Neuronal stem cell (in vitro differentiated cells): ENCODE measurements around the gene PCDHGB1.
A peak's percentile ranks its signal among the peaks of the same experiment; 100 is the strongest.

Experiments used
- DNase-seq: peaks from one replicate; pipeline ENCODE4 v3.0.0-alpha.2; 2013; ENCODE audit warnings: low spot score
- H2AFZ ChIP-seq: one replicate; pipeline ENCODE4 v1.6.1; 2013; ENCODE audit warnings: mild to moderate bottlenecking, low read length, inconsistent platforms
- H2AK5ac ChIP-seq: 2 replicates; pipeline ENCODE4 v1.6.1; 2013; ENCODE audit warnings: low read depth, mild to moderate bottlenecking, inconsistent platforms, low read length, moderate library complexity, mixed read lengths
- H2BK120ac ChIP-seq: 2 replicates; pipeline ENCODE4 v1.6.1; 2013; ENCODE audit warnings: low read depth, mild to moderate bottlenecking, inconsistent platforms, low read length, moderate library complexity, mixed read lengths
- H2BK12ac ChIP-seq: one replicate; pipeline ENCODE4 v1.6.1; 2013; ENCODE audit warnings: low read length, inconsistent platforms
- H2BK15ac ChIP-seq: 2 replicates; pipeline ENCODE4 v1.6.1; 2013; ENCODE audit warnings: mild to moderate bottlenecking, low read length, inconsistent platforms, mixed read lengths
- H2BK5ac ChIP-seq: one replicate; pipeline ENCODE4 v1.6.1; 2013; ENCODE audit warnings: inconsistent platforms, mild to moderate bottlenecking, low read length, moderate library complexity
- H3K14ac ChIP-seq: one replicate; pipeline ENCODE4 v1.6.1; 2013; ENCODE audit warnings: low read length, inconsistent platforms
- H3K18ac ChIP-seq: 2 replicates; pipeline ENCODE4 v1.6.1; 2013; ENCODE audit warnings: low read length, inconsistent platforms
- H3K23ac ChIP-seq: 2 replicates; pipeline ENCODE4 v1.6.1; 2013; ENCODE audit warnings: low read depth, mild to moderate bottlenecking, mixed read lengths, low read length, inconsistent platforms; ENCODE audit not compliant: poor library complexity
- H3K27ac ChIP-seq: replicated peaks from 3 replicates; pipeline ENCODE4 v1.5.1; 2013; ENCODE audit warnings: low read length, inconsistent platforms
- H3K27me3 ChIP-seq, 3 experiments: 2 replicates each; pipeline ENCODE4 v1.6.1; 2013; ENCODE audit warnings: low read length in 3 of 3, mild to moderate bottlenecking in 2 of 3, inconsistent platforms in 1 of 3, low read depth in 1 of 3, mixed read lengths in 1 of 3, moderate library complexity in 1 of 3; ENCODE audit not compliant: control insufficient read depth in 3 of 3, insufficient read depth in 3 of 3
- H3K36me3 ChIP-seq, 2 donors: replicated peaks in 1 of 2; 2 replicates each; pipeline ENCODE4 v1.6.1; 2013; ENCODE audit warnings: low read length in 2 of 2; ENCODE audit not compliant: control insufficient read depth in 2 of 2, insufficient read depth in 2 of 2
- H3K4ac ChIP-seq: 2 replicates; pipeline ENCODE4 v1.6.1; 2013; ENCODE audit warnings: inconsistent platforms, mild to moderate bottlenecking, low read length, moderate library complexity
- H3K4me1 ChIP-seq, 2 donors: 1 replicate in 1 of 2; 2 replicates in 1 of 2; pipeline ENCODE4 v1.6.1; 2013; ENCODE audit warnings: low read length in 2 of 2, low read depth in 1 of 2; ENCODE audit not compliant: control insufficient read depth in 2 of 2, insufficient read depth in 1 of 2
- H3K4me2 ChIP-seq: one replicate; pipeline ENCODE4 v1.6.1; 2013; ENCODE audit warnings: mild to moderate bottlenecking, low read length, inconsistent platforms; ENCODE audit not compliant: insufficient read depth, poor library complexity, severe bottlenecking
- H3K4me3 ChIP-seq, 2 donors: 2 replicates each; pipeline ENCODE4 v1.5.1; 2013; ENCODE audit warnings: low read length in 2 of 2, mild to moderate bottlenecking in 2 of 2, inconsistent platforms in 1 of 2, moderate library complexity in 1 of 2
- H3K79me1 ChIP-seq: one replicate; pipeline ENCODE4 v1.6.1; 2013; ENCODE audit warnings: low read depth, mild to moderate bottlenecking, inconsistent platforms, low read length, moderate library complexity
- H3K9ac ChIP-seq: one replicate; pipeline ENCODE4 v1.6.1; 2013; ENCODE audit warnings: mild to moderate bottlenecking, low read depth, low read length, inconsistent platforms; ENCODE audit not compliant: poor library complexity
- H3K9me3 ChIP-seq, 2 donors: replicated peaks in 1 of 2; 2 replicates each; pipeline versions ENCODE3 to v1.6.1; 2013; ENCODE audit warnings: low read length in 2 of 2, mild to moderate bottlenecking in 2 of 2, inconsistent platforms in 1 of 2, low read depth in 1 of 2, mixed read lengths in 1 of 2, moderate library complexity in 1 of 2; ENCODE audit not compliant: control insufficient read depth in 2 of 2, insufficient read depth in 1 of 2
- H4K8ac ChIP-seq: one replicate; pipeline ENCODE4 v1.6.1; 2013; ENCODE audit warnings: low read depth, mild to moderate bottlenecking, inconsistent platforms, low read length, moderate library complexity
- H4K91ac ChIP-seq: one replicate; pipeline ENCODE4 v1.6.1; 2013; ENCODE audit warnings: low read length, low read depth, mild to moderate bottlenecking, inconsistent platforms; ENCODE audit not compliant: poor library complexity
- WGBS, 2 donors: extraction: QIAGEN DNeasy Blood & Tissue Kit; methylation state at CpG; one replicate each; pipeline ENCODE4 v1.1.7; 2013; ENCODE audit warnings: missing lambda C conversion rate in 2 of 2, mixed read lengths in 1 of 2; ENCODE audit not compliant: insufficient read length in 2 of 2, insufficient replicate concordance in 1 of 2; ENCODE audit errors: extremely low coverage in 2 of 2; 5-methylcytosine and 5-hydroxymethylcytosine counted together

PCDHGB1 gene

DNA sequence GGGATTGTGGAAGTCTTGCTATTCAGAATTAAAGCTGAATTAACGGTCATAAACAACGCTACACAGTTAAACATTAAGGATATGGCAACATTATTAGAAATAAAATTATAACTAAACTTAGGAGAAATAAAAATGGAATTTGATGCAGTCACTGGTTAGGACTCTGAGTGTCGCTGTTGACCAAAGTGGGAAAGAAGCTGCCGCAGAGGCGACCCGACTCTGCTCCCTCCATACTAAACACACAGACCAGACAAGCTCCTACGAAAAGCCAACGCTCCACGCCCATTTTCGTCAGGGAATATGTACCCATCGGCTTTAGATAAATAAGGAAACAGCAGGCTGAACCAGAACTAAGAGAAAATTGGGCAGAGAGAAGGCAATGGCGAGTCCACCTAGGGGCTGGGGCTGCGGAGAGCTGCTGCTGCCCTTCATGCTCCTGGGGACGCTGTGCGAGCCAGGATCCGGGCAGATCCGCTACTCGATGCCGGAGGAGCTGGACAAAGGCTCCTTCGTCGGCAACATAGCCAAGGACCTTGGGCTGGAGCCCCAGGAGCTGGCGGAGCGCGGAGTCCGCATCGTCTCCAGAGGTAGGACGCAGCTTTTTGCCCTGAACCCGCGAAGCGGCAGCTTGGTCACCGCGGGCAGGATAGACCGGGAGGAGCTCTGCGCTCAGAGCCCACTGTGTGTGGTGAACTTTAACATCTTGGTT lies 14.2 kb downstream of the PCDHGB1 start, which contains the start of gene PCDHGA5:
PCDHGA5 (plus strand) TSS at position 211 of the 709 bp plus-strand sequence; CDS start at position 380, 169 bp downstream.
- no peak within 1 kb of the TSS for H3K27ac ChIP-seq
- H3K79me1 ChIP-seq = peaks cover 2% of the 10 kb centered on the region
- no peak within 1 kb of the TSS for H3K4me2 ChIP-seq
- H2BK15ac ChIP-seq = no peak within 1 kb of the TSS
- no peak within 1 kb of the TSS for H2BK120ac ChIP-seq
- H3K14ac ChIP-seq = no peak within 1 kb of the TSS
- peaks cover 30 to 45% of the 10 kb centered on the region in 2 donors for H3K9me3 ChIP-seq
- no peak within 1 kb of the TSS for H2BK5ac ChIP-seq
- no peak within 1 kb of the TSS for H4K91ac ChIP-seq
- H3K9ac ChIP-seq = no peak within 1 kb of the TSS
- no peaks in the 10 kb centered on the region for H3K27me3 ChIP-seq
- H3K4me3 ChIP-seq = no peak within 1 kb of the TSS
- DNase-seq = no peak
- no CpG with 5 or more reads among the region's 34 CpGs for WGBS, 2 donors
- no peaks in the 10 kb centered on the region for H3K4me1 ChIP-seq
- no peak within 1 kb of the TSS for H3K4ac ChIP-seq
- no peak within 1 kb of the TSS for H2AK5ac ChIP-seq
- no peak within 1 kb of the TSS for H2BK12ac ChIP-seq
- H3K18ac ChIP-seq = no peak within 1 kb of the TSS
- peaks cover 0 to 2% of the 10 kb centered on the region in 2 donors for H3K36me3 ChIP-seq
- H4K8ac ChIP-seq = no peak within 1 kb of the TSS
- H2AFZ ChIP-seq = no peak within 1 kb of the TSS
- no peak within 1 kb of the TSS for H3K23ac ChIP-seq

GRCh38 chr5:141366016-141366896 lies 16.4 kb downstream of the PCDHGB1 start:
- no peak overlapping the region for H3K4me2 ChIP-seq
- H3K4me3 ChIP-seq = no peak overlapping the region
- H2AK5ac ChIP-seq = no peak overlapping the region
- DNase-seq = no peak
- H3K4me1 ChIP-seq = no peaks in the 10 kb centered on the region
- H3K79me1 ChIP-seq = peaks cover 2% of the 10 kb centered on the region
- peaks cover 0 to 2% of the 10 kb centered on the region in 2 donors for H3K36me3 ChIP-seq
- no peak overlapping the region for H2BK12ac ChIP-seq
- H3K27ac ChIP-seq = no peak overlapping the region
- no peak overlapping the region for H4K91ac ChIP-seq
- peaks cover 30 to 43% of the 10 kb centered on the region in 2 donors for H3K9me3 ChIP-seq
- peak overlapping the region; percentile 27 for H3K18ac ChIP-seq
- peak overlapping the region; percentile 31 for H3K14ac ChIP-seq
- no peak overlapping the region for H3K4ac ChIP-seq
- H4K8ac ChIP-seq = peak overlapping the region; percentile 92
- H2BK15ac ChIP-seq = no peak overlapping the region
- peak overlapping the region; percentile 57 for H2BK5ac ChIP-seq
- peak overlapping the region; percentile 44 for H3K9ac ChIP-seq
- no CpG with 5 or more reads among the region's 46 CpGs for WGBS, 2 donors
- no peak overlapping the region for H2BK120ac ChIP-seq
- H2AFZ ChIP-seq = no peak overlapping the region
- no peaks in the 10 kb centered on the region for H3K27me3 ChIP-seq
- H3K23ac ChIP-seq = peak overlapping the region; percentile 80

DNA sequence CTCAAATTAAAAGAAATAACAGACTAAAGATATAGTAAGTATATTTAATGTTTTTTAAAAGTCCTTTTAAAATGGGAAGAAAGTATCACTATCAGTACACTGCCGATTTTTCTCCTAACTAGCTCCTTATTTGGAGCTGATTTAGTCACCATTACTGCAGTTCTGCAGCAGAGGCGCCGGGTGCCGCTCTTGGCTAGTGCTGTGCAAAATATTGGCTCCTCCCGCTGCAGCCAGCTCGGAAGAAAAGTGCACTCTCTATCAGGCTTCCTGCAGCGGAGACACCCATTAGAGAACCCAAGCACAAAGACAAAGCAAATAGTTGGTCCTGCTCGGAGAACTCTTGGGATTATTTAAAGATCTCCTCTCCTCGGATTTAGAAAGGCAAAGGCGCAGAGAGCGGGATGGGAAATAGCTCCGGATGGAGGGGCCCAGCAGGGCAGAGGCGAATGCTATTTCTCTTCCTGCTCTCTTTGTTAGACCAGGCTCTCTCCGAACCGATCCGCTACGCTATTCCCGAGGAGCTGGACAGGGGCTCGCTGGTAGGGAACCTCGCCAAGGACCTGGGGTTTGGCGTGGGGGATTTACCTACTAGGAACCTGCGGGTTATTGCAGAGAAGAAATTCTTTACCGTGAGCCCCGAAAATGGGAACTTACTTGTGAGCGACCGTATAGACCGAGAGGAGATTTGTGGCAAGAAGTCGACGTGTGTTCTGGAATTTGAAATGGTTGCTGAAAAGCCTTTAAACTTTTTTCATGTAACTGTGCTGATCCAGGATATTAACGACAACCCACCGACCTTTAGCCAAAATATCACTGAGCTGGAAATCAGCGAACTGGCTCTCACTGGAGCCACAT lies 20.3 kb downstream of the PCDHGB1 start, which contains the start of gene PCDHGB3:
PCDHGB3 (plus strand) TSS at position 249 of the 855 bp plus-strand sequence; CDS start at position 402, 153 bp downstream.
- no peak within 1 kb of the TSS for H2BK15ac ChIP-seq
- no peak within 1 kb of the TSS for H4K91ac ChIP-seq
- no peak within 1 kb of the TSS for H2BK5ac ChIP-seq
- WGBS, 2 donors = no CpG with 5 or more reads among the region's 32 CpGs
- H3K23ac ChIP-seq = no peak within 1 kb of the TSS
- H2AFZ ChIP-seq = peak within 1 kb of the TSS; percentile 29
- no peak within 1 kb of the TSS for H3K14ac ChIP-seq
- DNase-seq = no peak
- H3K36me3 ChIP-seq = peaks cover 0 to 2% of the 10 kb centered on the region in 2 donors
- no peak within 1 kb of the TSS for H4K8ac ChIP-seq
- H3K9ac ChIP-seq = no peak within 1 kb of the TSS
- H3K4me1 ChIP-seq = no peaks in the 10 kb centered on the region
- no peak within 1 kb of the TSS for H2AK5ac ChIP-seq
- no peak within 1 kb of the TSS for H2BK12ac ChIP-seq
- no peak within 1 kb of the TSS for H3K4me3 ChIP-seq
- peak within 1 kb of the TSS; percentile 53 for H3K18ac ChIP-seq
- no peak within 1 kb of the TSS for H3K27ac ChIP-seq
- peaks cover 2% of the 10 kb centered on the region for H3K79me1 ChIP-seq
- no peaks in the 10 kb centered on the region for H3K27me3 ChIP-seq
- peaks cover 39 to 55% of the 10 kb centered on the region in 2 donors for H3K9me3 ChIP-seq
- H2BK120ac ChIP-seq = no peak within 1 kb of the TSS
- no peak within 1 kb of the TSS for H3K4ac ChIP-seq
- no peak within 1 kb of the TSS for H3K4me2 ChIP-seq
